Trophoblast cell (in vitro differentiated cells and primary cell): ENCODE data around the gene CELA2A.

Source experiments
- DNase-seq, 2 donors: peaks; one replicate each; pipeline ENCODE4 v3.0.0-alpha.2; 2016
- H2AFZ ChIP-seq: 2 replicates; pipeline ENCODE4 v1.6.1; 2013; ENCODE audit warnings: low read length, moderate library complexity, mild to moderate bottlenecking; ENCODE audit not compliant: insufficient read depth, poor library complexity
- H2AK5ac ChIP-seq: 2 replicates; pipeline ENCODE4 v1.6.1; 2013; ENCODE audit warnings: mild to moderate bottlenecking, low read length
- H2BK120ac ChIP-seq: 2 replicates; pipeline ENCODE4 v1.6.1; 2013; ENCODE audit warnings: low read length, mild to moderate bottlenecking, moderate library complexity; ENCODE audit not compliant: insufficient read depth, poor library complexity
- H2BK12ac ChIP-seq: 2 replicates; pipeline ENCODE4 v1.6.1; 2013; ENCODE audit warnings: mild to moderate bottlenecking, low read length, moderate library complexity
- H2BK5ac ChIP-seq: 2 replicates; pipeline ENCODE4 v1.6.1; 2013; ENCODE audit warnings: low read length, low read depth, moderate library complexity, mild to moderate bottlenecking; ENCODE audit not compliant: poor library complexity
- H3K14ac ChIP-seq: 2 replicates; pipeline ENCODE4 v1.6.1; 2013; ENCODE audit warnings: mild to moderate bottlenecking, low read length
- H3K18ac ChIP-seq: 2 replicates; pipeline ENCODE4 v1.6.1; 2013; ENCODE audit warnings: mild to moderate bottlenecking, low read length
- H3K23ac ChIP-seq: 2 replicates; pipeline ENCODE4 v1.6.1; 2013; ENCODE audit warnings: low read length
- H3K27ac ChIP-seq: 2 replicates; pipeline ENCODE4 v1.5.1; 2013; ENCODE audit warnings: low read depth, mild to moderate bottlenecking, inconsistent platforms, low read length, moderate library complexity
- H3K27me3 ChIP-seq: 2 replicates; pipeline ENCODE4 v1.6.1; 2013; ENCODE audit warnings: inconsistent platforms, mild to moderate bottlenecking, low read length, moderate library complexity; ENCODE audit not compliant: insufficient read depth
- H3K36me3 ChIP-seq, 2 experiments: 1 replicate in 1 of 2; 2 replicates in 1 of 2; pipeline ENCODE4 v1.6.1; 2013; ENCODE audit warnings: low read length in 2 of 2, mild to moderate bottlenecking in 2 of 2, moderate library complexity in 1 of 2; ENCODE audit not compliant: insufficient read depth in 2 of 2, control insufficient read depth in 1 of 2
- H3K4ac ChIP-seq: 2 replicates; pipeline ENCODE4 v1.6.1; 2013; ENCODE audit warnings: low read depth, mild to moderate bottlenecking, low read length, moderate library complexity
- H3K4me1 ChIP-seq, 2 experiments: 1 replicate in 1 of 2; 2 replicates in 1 of 2; pipeline ENCODE4 v1.6.1; 2013; ENCODE audit warnings: low read length in 2 of 2, mild to moderate bottlenecking in 2 of 2, moderate library complexity in 1 of 2; ENCODE audit not compliant: insufficient read depth in 2 of 2, control insufficient read depth in 1 of 2
- H3K4me2 ChIP-seq: 2 replicates; pipeline ENCODE4 v1.6.1; 2013; ENCODE audit warnings: inconsistent platforms, mild to moderate bottlenecking, low read length, moderate library complexity
- H3K4me3 ChIP-seq: 2 replicates; pipeline ENCODE4 v1.5.1; 2013; ENCODE audit warnings: mild to moderate bottlenecking, low read depth, low read length, inconsistent platforms
- H3K79me1 ChIP-seq: one replicate; pipeline ENCODE4 v1.6.1; 2013; ENCODE audit warnings: low read length
- H3K79me2 ChIP-seq: 2 replicates; pipeline ENCODE4 v1.6.1; 2013; ENCODE audit warnings: low read length, mild to moderate bottlenecking; ENCODE audit not compliant: control insufficient read depth, insufficient read depth, poor library complexity
- H3K9ac ChIP-seq: 2 replicates; pipeline ENCODE4 v1.6.1; 2013; ENCODE audit warnings: mild to moderate bottlenecking, low read length
- H3K9me3 ChIP-seq: 2 replicates; pipeline ENCODE4 v1.6.1; 2013; ENCODE audit warnings: low read depth, mild to moderate bottlenecking, control low read depth, inconsistent platforms, low read length; ENCODE audit not compliant: insufficient read depth
- H4K12ac ChIP-seq: 2 replicates; pipeline ENCODE4 v1.6.1; 2013; ENCODE audit warnings: low read depth, mild to moderate bottlenecking, low read length, moderate library complexity
- H4K8ac ChIP-seq: 2 replicates; pipeline ENCODE4 v1.6.1; 2013; ENCODE audit warnings: low read depth, mild to moderate bottlenecking, low read length, moderate library complexity
- H4K91ac ChIP-seq: one replicate; pipeline ENCODE4 v1.6.1; 2013; ENCODE audit warnings: low read depth, mild to moderate bottlenecking, low read length, moderate library complexity
- whole genome bisulfite sequencing: extraction: QIAGEN DNeasy Blood & Tissue Kit; methylation state at CpG from one replicate; pipeline ENCODE4 v1.1.7; 2013; ENCODE audit warnings: missing lambda C conversion rate; ENCODE audit not compliant: insufficient read length, insufficient coverage; ENCODE audit errors: extremely low coverage; 5-methylcytosine and 5-hydroxymethylcytosine counted together

Gene CELA2A

DNA sequence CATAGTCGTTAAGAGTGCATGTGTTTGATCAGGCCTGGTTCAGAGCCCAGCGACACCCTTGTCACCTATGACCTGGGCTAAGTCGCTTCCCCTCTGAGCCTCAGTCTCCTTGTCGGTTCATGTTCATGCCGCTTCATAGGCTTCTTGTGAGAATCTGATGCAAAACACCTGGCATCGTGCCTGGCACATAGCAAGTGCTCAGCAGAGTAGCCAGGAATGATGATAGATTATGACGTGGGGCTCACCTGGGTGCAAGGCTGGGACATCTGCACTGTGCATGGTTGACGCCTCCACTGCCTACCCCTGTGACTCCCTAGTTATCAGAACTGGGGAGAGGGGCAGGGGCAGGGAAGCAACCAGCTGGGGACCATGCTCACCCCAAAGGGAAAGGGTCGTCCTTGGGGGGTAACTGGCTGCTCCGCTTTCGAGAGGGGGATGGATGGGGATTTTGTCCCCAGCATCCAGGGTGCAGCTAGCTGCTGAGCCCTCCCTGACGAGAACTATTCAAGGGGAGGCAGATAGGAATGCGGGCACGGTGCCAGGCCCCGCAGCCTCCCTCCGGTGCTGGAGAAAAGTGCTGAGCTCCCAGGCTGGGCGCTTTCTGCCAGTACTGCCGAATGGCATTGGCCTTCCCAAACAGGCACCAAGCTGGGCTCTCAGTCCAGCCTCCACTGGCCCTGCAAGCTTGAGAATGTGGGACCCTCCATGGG lies 37.6 kb upstream of the CELA2A start:
- H4K91ac ChIP-seq: no peak overlapping the region
- no peak for DNase-seq
- H3K79me1 ChIP-seq: no peaks in the 10 kb centered on the region
- H3K18ac ChIP-seq: no peak overlapping the region
- no peak overlapping the region for H3K27ac ChIP-seq
- H3K4me3 ChIP-seq: no peak overlapping the region
- no peak overlapping the region for H2AFZ ChIP-seq
- H2BK5ac ChIP-seq: no peak overlapping the region
- H3K4me1 ChIP-seq: peaks cover 15 to 16% of the 10 kb centered on the region in 2 experiments
- no peak overlapping the region for H3K4ac ChIP-seq
- H4K8ac ChIP-seq: no peak overlapping the region
- H3K36me3 ChIP-seq: peaks cover 0 to 2% of the 10 kb centered on the region in 2 experiments
- H2BK120ac ChIP-seq: no peak overlapping the region
- H3K9me3 ChIP-seq: peaks cover 3% of the 10 kb centered on the region
- no peaks in the 10 kb centered on the region for H3K27me3 ChIP-seq
- WGBS: no CpG with 5 or more reads among the region's 18 CpGs
- no peak overlapping the region for H4K12ac ChIP-seq
- H3K79me2 ChIP-seq: no peaks in the 10 kb centered on the region
- H3K14ac ChIP-seq: no peak overlapping the region
- no peak overlapping the region for H3K4me2 ChIP-seq
- H2AK5ac ChIP-seq: no peak overlapping the region
- no peak overlapping the region for H2BK12ac ChIP-seq
- H3K9ac ChIP-seq: no peak overlapping the region
- H3K23ac ChIP-seq: no peak overlapping the region

GRCh38 chr1:15420853-15421465 lies 35.6 kb upstream of the CELA2A start:
- H3K27ac ChIP-seq: no peak overlapping the region
- no peak overlapping the region for H2BK12ac ChIP-seq
- H3K4ac ChIP-seq: no peak overlapping the region
- no peak overlapping the region for H4K12ac ChIP-seq
- no peaks in the 10 kb centered on the region for H3K27me3 ChIP-seq
- H3K4me2 ChIP-seq: no peak overlapping the region
- no peak overlapping the region for H2BK5ac ChIP-seq
- H3K4me1 ChIP-seq: peaks cover 12% of the 10 kb centered on the region in 2 experiments
- no peak overlapping the region for H3K9ac ChIP-seq
- no peak for DNase-seq
- no peak overlapping the region for H4K8ac ChIP-seq
- H3K9me3 ChIP-seq: peaks cover 3% of the 10 kb centered on the region
- H3K79me1 ChIP-seq: no peaks in the 10 kb centered on the region
- H3K4me3 ChIP-seq: no peak overlapping the region
- H3K23ac ChIP-seq: no peak overlapping the region
- H2BK120ac ChIP-seq: no peak overlapping the region
- no peak overlapping the region for H3K14ac ChIP-seq
- H2AFZ ChIP-seq: no peak overlapping the region
- H3K36me3 ChIP-seq: peaks cover 3% of the 10 kb centered on the region in 2 experiments
- no peaks in the 10 kb centered on the region for H3K79me2 ChIP-seq
- no peak overlapping the region for H4K91ac ChIP-seq
- no peak overlapping the region for H3K18ac ChIP-seq
- no CpG with 5 or more reads among the region's 8 CpGs for WGBS
- no peak overlapping the region for H2AK5ac ChIP-seq

DNA sequence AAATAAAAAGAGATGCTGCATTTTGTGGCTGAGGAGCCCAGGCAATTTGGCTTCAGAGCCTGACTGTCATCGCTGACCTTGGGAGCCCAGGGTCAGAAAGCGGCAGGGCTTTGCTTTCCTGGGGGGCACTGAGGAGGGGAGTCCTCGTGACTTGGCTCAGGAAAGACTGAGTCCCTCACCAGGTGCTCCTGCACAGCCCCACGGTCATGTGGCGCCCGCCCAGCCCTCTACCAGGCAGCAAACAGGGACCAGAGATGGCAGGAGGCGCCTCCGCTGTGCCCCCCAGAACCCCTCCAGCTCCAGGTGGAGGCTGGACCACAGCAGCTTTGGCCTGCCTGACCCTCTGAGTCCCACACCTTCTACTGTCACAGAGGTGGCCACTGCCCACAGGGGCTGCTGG lies 33.7 kb upstream of the CELA2A start:
- Histone ChIP-seq H4K12ac (no peak overlapping the region), H3K79me2 (no peaks in the 10 kb centered on the region), H2AFZ (no peak overlapping the region), H3K4me2 (no peak overlapping the region), H2AK5ac (no peak overlapping the region), H3K27ac (no peak overlapping the region), H3K9me3 (peaks cover 3% of the 10 kb centered on the region), H2BK120ac (no peak overlapping the region), H3K14ac (no peak overlapping the region), H3K4me1 (no peaks in the 10 kb centered on the region), H3K4ac (no peak overlapping the region), H3K27me3 (no peaks in the 10 kb centered on the region), H3K79me1 (no peaks in the 10 kb centered on the region), H3K4me3 (no peak overlapping the region), H3K9ac (no peak overlapping the region), H4K8ac (no peak overlapping the region), H3K23ac (no peak overlapping the region), H4K91ac (no peak overlapping the region), H2BK5ac (no peak overlapping the region), H3K18ac (no peak overlapping the region), H2BK12ac (no peak overlapping the region), H3K36me3 (peaks cover 3 to 12% of the 10 kb centered on the region in 2 experiments)
- WGBS: no CpG with 5 or more reads among the region's 8 CpGs
- DNase-seq: no peak

- H2BK120ac ChIP-seq: no peak overlapping the region
- H3K27ac ChIP-seq: no peak overlapping the region
- no CpG with 5 or more reads among the region's 11 CpGs for WGBS
- H3K4me3 ChIP-seq: no peak overlapping the region
- H3K36me3 ChIP-seq: peaks cover 3 to 12% of the 10 kb centered on the region in 2 experiments
- no peaks in the 10 kb centered on the region for H3K79me1 ChIP-seq
- no peak overlapping the region for H2AK5ac ChIP-seq
- no peaks in the 10 kb centered on the region for H3K4me1 ChIP-seq
- no peak overlapping the region for H3K4me2 ChIP-seq
- H2BK12ac ChIP-seq: no peak overlapping the region
- H3K9ac ChIP-seq: no peak overlapping the region
- no peak overlapping the region for H3K23ac ChIP-seq
- no peak overlapping the region for H4K8ac ChIP-seq
- H3K9me3 ChIP-seq: peaks cover 3% of the 10 kb centered on the region
- no peak overlapping the region for H4K91ac ChIP-seq
- no peak for DNase-seq
- no peak overlapping the region for H3K14ac ChIP-seq
- H2AFZ ChIP-seq: no peak overlapping the region
- no peak overlapping the region for H2BK5ac ChIP-seq
- no peak overlapping the region for H3K18ac ChIP-seq
- no peak overlapping the region for H4K12ac ChIP-seq
- no peak overlapping the region for H3K4ac ChIP-seq
- no peaks in the 10 kb centered on the region for H3K27me3 ChIP-seq
- H3K79me2 ChIP-seq: no peaks in the 10 kb centered on the region
Observed at GRCh38 chr1:15423355-15424077, 33.0 kb upstream of the CELA2A start.
